HG02623 (cell line): Measurements from ENCODE around the gene LRRC51.
"Not testable (repeated sequence)": the region's sequence is repeated elsewhere in the genome, so short reads cannot be mapped to it uniquely, and the experiment has no call there.

Experiments
- ATAC-seq: cut with Tn5 transposase; IDR thresholded peaks from one replicate; pipeline ENCODE4 v1.9.1; 2021; ENCODE audit warnings: moderate library complexity; ENCODE audit not compliant: unreplicated experiment

The LRRC51 gene

DNA sequence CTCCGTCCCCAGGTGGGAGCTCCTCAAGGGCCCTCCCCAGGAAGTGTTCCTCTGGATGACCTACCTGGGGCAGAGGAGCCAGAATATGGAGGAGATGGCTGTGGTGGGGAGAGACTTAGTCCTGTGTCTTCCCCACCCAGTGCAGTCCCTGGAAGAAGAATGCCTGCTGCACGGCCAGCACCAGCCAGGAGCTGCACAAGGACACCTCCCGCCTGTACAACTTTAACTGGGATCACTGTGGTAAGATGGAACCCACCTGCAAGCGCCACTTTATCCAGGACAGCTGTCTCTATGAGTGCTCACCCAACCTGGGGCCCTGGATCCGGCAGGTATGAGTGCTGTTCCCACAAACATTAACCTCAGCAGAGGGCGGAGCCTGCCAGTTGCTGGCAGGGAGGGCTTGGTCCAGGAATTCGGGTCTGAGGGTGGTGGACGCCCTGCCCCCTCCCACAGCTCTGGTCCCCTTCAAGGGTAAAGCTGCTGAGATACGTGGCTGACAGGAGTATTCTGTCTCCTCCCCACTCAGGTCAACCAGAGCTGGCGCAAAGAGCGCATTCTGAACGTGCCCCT, 58.3 kb downstream of the LRRC51 start:
- ATAC-seq: no peak

DNA sequence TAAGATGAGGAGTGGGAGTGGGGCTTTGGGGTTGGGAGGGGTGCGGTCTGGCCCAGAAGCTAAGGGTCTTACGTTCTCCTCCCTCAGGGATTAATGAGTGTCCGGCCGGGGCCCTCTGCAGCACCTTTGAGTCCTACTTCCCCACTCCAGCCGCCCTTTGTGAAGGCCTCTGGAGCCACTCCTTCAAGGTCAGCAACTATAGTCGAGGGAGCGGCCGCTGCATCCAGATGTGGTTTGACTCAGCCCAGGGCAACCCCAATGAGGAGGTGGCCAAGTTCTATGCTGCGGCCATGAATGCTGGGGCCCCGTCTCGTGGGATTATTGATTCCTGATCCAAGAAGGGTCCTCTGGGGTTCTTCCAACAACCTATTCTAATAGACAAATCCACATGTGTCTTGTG, 58.9 kb downstream of the LRRC51 start:
- ATAC-seq: no peak

DNA sequence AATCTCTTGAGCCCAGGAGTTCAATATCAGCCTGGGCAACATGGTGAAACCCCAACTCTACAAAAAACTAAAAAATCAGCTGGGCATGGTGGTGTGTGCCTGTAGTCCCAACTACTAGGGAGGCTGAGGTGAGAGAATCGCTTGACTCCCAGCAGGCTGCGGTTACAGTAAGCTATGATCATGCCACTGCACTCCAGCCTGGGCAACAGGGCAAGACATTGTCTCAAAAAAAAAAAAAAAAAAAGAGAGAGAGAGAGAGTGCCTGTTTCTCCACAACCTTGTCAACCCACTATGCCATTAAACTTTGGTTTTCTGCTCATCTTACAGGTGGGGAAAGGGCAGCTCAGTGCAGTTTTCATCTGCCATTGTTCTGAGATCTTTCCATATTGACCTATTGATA, 60.0 kb downstream of the LRRC51 start:
- no peak for ATAC-seq

DNA sequence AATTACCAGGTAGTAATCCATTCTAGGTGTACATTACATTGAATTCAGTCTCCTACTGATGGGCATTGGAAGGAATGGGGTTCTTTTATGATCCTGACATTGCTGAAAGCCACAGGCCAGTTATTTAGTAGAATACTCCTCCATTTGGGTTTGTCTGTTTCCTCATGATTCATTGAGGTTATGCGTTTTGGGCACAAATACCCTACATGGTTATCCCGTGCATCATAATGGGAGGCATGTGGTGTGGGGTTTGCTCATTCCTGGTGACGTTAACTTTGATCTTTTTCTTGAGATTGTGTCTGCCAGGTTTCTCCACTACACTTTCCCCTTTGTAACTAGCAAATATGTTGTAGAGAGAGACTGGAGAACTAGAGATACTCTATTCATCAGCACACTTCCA, 60.4 kb downstream of the LRRC51 start:
- no peak for ATAC-seq

DNA sequence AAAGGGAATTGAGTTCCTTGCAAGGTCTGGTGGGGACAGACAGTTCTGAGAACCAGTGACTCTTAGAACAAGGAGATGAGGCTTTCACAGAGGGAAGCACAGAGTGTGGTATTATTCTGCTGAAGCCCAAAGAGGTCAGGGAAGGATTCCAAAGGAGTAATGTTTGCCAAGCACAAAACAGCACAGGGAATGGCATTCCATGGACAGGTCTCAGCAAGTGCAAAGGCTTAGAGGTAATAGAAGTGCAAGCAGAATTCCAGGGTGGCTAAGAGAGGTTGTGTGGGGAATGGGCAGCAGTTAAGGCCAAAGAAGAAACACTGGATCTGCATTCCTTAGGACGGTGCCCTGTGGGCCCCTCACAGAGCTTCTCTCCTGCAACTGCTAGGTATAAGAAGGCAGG, 61.4 kb downstream of the LRRC51 start:
- ATAC-seq: not testable (repeated sequence)

DNA sequence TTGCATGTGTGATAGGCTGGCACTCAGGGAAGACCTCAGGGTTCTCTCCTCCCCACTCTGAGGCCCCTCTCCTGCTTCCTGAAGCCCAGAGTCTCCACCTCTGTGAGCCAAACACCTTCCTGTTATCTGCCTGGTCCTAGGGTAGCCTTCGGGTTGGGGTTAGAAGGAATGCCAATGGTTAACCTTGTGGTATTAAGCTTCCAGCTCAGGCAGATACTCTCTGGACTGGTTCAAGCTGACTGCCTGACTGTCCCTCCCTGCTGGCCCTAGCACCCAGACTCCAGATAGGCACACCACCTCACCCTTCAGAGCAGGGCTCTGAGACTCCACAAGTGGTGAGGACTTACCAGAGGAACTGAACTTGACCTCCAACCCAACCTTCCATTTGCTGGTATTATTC, 61.9 kb downstream of the LRRC51 start:
- not testable (repeated sequence) for ATAC-seq

DNA sequence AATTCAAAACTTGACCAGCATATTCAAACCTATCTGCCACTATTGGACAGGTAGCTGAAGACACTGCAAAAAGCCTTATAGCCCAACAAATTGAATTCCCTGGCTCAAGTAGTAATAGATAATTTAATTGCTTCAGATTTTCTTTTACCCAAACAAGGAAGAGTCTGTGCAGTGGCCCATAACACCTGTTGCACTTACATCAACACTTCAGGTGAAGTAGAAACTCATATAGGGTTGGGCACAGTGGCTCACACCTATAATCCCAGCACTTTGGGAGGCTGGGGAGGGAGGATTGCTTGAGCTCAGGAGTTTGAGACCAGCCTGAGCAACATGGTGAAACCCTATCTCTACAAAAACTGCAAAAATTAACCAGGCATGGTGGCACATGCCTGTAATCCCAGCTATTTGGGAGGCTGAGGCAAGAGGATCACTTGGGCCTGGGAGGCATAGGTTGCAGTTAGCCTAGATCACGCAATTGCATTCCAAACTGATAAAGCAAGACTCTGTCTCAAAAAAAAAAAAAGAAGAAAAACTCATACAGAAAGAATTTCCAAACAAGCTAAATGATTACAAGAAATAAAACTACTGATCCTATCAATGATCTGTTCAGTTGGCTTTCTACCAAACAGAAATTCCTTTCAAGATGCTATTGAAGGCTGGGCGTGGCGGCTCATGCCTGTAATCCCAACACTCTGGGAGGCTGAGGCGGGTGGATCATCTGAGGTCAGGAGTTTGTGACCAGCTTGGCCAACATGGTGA, 64.3 kb downstream of the LRRC51 start:
- no peak for ATAC-seq
